ENCODE results near the gene LRBA. TPM values are rescaled to one million over a fixed set of nuclear protein-coding genes. Genes with fewer than 3 reads are reported as not detected.

The LRBA gene
- total and polyA plus RNA-seq, 2 of the 4 experiments (the other 2 are of a cell fraction) = 10.2 to 51.6 TPM

DNA sequence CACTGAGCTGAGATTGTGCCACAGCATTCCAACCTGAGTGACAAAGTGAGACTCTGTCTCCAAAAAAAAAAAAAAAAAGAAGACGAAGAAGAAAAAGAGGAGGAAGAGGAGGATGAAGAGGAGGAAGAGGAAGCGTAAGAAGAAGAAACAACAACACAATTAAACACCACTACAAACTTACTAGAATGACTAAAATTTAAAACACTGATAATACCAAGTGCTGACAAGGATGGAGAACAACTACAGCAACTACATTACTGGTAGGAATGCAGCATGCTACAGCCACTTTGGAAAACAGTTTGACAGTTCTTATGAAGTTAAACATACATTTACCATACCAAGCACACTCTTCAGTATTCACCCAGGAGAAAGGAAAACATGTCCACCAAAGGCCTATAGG lies 24.1 kb downstream of the LRBA start:
- 0 out of 2 replicates have a peak, but pooled peaks cover 2% of the 10 kb centered on the region for H3K9me1 ChIP-seq (ENCODE audit: insufficient read depth, low read length)
- H3K9me3 ChIP-seq (ENCODE audit: control insufficient read depth, insufficient read depth, low read length) = no peaks in the 10 kb centered on the region
- H2BK20ac ChIP-seq (ENCODE audit: low read depth, low read length) = no peak overlapping the region
- CTCF ChIA-PET = no interaction called here
- no TSS peak for BruUV-seq (replicated peaks)
- H4K8ac ChIP-seq (ENCODE audit: low read depth in 2 of 2, low read length in 2 of 2) = no peak overlapping the region
- no peak overlapping the region for H3K27ac ChIP-seq (ENCODE audit: insufficient read depth, low read length)
- H2BK5ac ChIP-seq (ENCODE audit: low read depth, low read length, poor library complexity, severe bottlenecking) = no peak overlapping the region
- no peak overlapping the region for H3K56ac ChIP-seq (ENCODE audit: extremely low read depth, insufficient read depth, low read length)
- H3K23ac ChIP-seq (ENCODE audit: low read depth, low read length) = no peak overlapping the region
- no peak overlapping the region for H4K91ac ChIP-seq (ENCODE audit: insufficient read depth, low read depth, low read length)
- H3K18ac ChIP-seq (ENCODE audit: low read depth, low read length) = no peak overlapping the region
- no peak overlapping the region for H3K9ac ChIP-seq (ENCODE audit: low read depth, low read length)
- H2AFZ ChIP-seq (replicated peaks; ENCODE audit: low read length, poor library complexity) = no peak overlapping the region
- POLR2A ChIA-PET (ENCODE audit: unreplicated experiment) = no interaction called here
- no peak overlapping the region for H3K4ac ChIP-seq (ENCODE audit: low read depth, low read length)
- no peak overlapping the region for H3K4me3 ChIP-seq (ENCODE audit: insufficient read depth, low read depth, low read length)
- no peak overlapping the region for H2AK5ac ChIP-seq (ENCODE audit: low read depth, low read length)
- WGBS, 2 experiments (ENCODE audit: extremely low coverage in 2 of 2, insufficient read length in 1 of 2) = no CpG with 5 or more reads among the region's 2 CpGs
- in situ Hi-C loops (cut with MboI; ENCODE audit: low sequenced_read_pairs) = no loop called here
- no peak overlapping the region for H3K4me2 ChIP-seq (ENCODE audit: low read depth, low read length)
- no peak for ATAC-seq (ENCODE audit: low read depth)
- H2AK9ac ChIP-seq (replicated peaks; ENCODE audit: low read depth, low read length, poor library complexity) = no peak overlapping the region
- H2BK15ac ChIP-seq (ENCODE audit: low read depth, low read length) = no peak overlapping the region
- H4K20me1 ChIP-seq (ENCODE audit: insufficient read depth, low read length) = no peaks in the 10 kb centered on the region
- DNase-seq = no peak
- H3K79me1 ChIP-seq (ENCODE audit: low read depth in 1 of 2, low read length in 2 of 2) = peaks cover 0 to 6% of the 10 kb centered on the region in 2 experiments; a peak in 1 of 4 replicates
- no peak overlapping the region for H3K14ac ChIP-seq (replicated peaks; ENCODE audit: low read depth, low read length)
- no peaks in the 10 kb centered on the region for H3K4me1 ChIP-seq (ENCODE audit: control insufficient read depth, insufficient read depth, low read length)
- no peaks in the 10 kb centered on the region for H3K36me3 ChIP-seq (ENCODE audit: control insufficient read depth, insufficient read depth, low read length)
- no peak overlapping the region for H4K5ac ChIP-seq (ENCODE audit: low read depth, low read length)
- H3K27me3 ChIP-seq (ENCODE audit: control insufficient read depth, insufficient read depth, low read length) = no peaks in the 10 kb centered on the region
- TF ChIP-seq FOS (IDR thresholded peaks at IDR 0.05; ENCODE audit: low read depth, low read length) (no peak), RAD21 (IDR thresholded peaks at IDR 0.05; ENCODE audit: low read length) (no peak), NFE2L2 (IDR thresholded peaks at IDR 0.05; ENCODE audit: low read depth, low read length) (no peak), POLR2A (IDR thresholded peaks at IDR 0.05; ENCODE audit: low read depth, low read length) (no peak), CTCF (conservative IDR thresholded peaks at IDR 0.05; ENCODE audit: low read depth, low read length) (no peak), BHLHE40 (IDR thresholded peaks at IDR 0.05; ENCODE audit: low read depth, low read length) (no peak), SMC3 (IDR thresholded peaks at IDR 0.05; ENCODE audit: low read depth, low read length) (no peak), RCOR1 (IDR thresholded peaks at IDR 0.05; ENCODE audit: insufficient replicate concordance, low read length) (no peak), RFX5 (IDR thresholded peaks at IDR 0.05; ENCODE audit: low read depth, low read length) (no peak), MAZ (IDR thresholded peaks at IDR 0.05; ENCODE audit: borderline replicate concordance, low read depth, low read length) (no peak), CHD1 (IDR thresholded peaks at IDR 0.05; ENCODE audit: low read depth, low read length) (no peak), MAFK (IDR thresholded peaks at IDR 0.05; ENCODE audit: low read depth, low read length) (no peak), MXI1 (IDR thresholded peaks at IDR 0.05; ENCODE audit: borderline replicate concordance, low read depth, low read length) (no peak), CEBPB (IDR thresholded peaks at IDR 0.05; ENCODE audit: low read depth, low read length) (no peak)
- TF ChIP-seq, protein P1, sequence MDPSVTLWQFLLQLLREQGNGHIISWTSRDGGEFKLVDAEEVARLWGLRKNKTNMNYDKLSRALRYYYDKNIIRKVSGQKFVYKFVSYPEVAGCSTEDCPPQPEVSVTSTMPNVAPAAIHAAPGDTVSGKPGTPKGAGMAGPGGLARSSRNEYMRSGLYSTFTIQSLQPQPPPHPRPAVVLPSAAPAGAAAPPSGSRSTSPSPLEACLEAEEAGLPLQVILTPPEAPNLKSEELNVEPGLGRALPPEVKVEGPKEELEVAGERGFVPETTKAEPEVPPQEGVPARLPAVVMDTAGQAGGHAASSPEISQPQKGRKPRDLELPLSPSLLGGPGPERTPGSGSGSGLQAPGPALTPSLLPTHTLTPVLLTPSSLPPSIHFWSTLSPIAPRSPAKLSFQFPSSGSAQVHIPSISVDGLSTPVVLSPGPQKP (IDR thresholded peaks at IDR 0.05; ENCODE audit: borderline replicate concordance, low read depth, low read length) = no peak
- TF ChIP-seq, protein P2, sequence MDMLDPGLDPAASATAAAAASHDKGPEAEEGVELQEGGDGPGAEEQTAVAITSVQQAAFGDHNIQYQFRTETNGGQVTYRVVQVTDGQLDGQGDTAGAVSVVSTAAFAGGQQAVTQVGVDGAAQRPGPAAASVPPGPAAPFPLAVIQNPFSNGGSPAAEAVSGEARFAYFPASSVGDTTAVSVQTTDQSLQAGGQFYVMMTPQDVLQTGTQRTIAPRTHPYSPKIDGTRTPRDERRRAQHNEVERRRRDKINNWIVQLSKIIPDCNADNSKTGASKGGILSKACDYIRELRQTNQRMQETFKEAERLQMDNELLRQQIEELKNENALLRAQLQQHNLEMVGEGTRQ (IDR thresholded peaks at IDR 0.05; ENCODE audit: low read depth, low read length) = no peak
- H2BK120ac ChIP-seq (ENCODE audit: low read depth, low read length) = no peak overlapping the region
- dilution Hi-C loops (cut with HindIII; ENCODE audit: low sequenced_read_pairs, unreplicated experiment) = no loop called here
- intact Hi-C loops (cut with micrococcal nuclease) = no loop called here
